ENCODE data around the gene SLC25A38.

SLC25A38 gene

DNA sequence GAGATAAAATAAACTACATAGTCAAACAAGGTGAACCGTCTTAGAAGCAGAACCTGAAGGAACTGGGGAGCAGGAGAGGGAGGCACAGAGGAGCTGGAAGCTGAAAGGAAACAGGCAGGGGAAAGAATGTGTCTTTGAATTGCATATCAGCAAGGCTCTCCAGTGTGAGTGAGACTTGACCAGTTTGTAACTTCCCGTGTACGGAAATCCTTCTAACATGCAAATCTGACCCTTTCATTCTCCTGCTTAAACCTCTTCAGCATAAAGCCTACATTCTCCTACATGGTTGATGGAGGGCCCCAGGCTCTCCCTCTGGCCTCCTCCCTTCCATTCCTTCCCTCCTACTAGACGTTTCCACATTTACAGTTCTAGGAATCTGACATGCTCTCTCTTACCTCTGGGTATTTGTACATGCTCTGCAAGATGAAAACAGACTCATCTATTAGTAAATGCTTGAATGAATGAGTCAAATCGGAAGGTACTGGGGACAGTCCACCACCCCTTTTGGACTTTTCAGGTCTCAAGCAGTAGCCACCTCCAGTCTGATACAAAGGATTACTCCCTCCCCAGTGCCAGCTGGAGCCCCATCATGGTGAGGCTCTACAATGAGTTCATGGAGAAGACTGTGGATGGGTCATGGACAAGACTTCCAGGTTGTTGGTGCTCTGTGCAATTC is 6.1 kb upstream of the SLC25A38 start:
- no peak for DNase-seq (ENCODE audit: low read depth)

DNA sequence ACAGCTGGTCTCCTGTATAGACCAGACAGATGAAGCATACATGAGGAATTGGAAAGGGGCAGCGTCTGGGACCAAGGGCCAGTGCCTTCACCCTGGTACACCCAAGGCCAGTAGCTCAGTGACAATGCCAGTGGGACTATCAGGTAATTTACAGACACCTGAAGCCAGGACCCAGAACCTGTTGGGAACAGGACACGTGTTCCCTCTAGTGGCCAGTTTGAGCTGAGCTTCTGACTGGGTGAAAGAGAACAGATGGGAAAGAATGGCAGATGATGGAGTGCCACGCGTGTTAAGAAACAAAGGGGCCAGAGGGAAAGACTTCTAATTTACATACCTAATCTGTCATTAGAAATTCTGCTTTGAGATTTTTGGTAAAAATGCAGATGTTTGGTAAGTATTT is 5.1 kb upstream of the SLC25A38 start:
- no peak for DNase-seq (ENCODE audit: low read depth)

DNA sequence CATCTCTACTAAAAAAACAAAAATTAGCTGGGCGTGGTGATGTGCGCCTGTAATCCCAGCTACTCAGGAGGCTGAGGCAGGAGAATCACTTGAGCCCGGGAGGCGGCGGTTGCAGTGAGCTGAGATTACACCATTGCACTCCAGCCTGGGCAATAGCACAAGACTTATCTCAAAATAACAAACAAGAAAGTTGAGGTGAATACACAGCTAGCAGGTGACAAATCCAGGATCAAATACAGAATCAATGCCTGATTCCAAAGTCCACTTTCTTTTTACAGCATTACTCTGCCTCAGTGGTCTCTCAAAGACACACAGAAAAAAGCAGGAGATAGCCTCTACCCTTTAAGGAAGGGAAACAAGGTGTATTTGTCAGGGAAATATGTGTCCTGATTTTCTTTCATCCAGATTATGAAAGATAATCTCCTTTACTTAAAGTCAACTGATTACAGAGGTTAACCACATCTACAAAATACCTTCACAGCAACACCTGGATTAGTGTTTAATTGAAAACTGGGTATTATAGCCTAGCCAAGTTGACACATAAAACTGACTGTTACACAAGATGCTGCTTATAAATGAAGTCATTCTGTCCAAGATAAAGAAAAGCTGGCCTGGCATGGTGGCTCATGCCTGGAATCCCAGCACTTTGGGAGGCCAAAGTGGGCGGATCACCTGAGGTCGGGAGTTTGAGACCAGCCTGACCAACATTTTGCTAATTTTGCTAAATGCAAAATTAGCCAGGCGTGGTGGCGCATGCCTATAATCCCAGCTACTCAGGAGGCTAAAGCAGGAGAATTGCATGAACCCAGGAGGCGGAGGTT is 4.0 kb upstream of the SLC25A38 start:
- DNase-seq (ENCODE audit: low read depth): no peak

DNA sequence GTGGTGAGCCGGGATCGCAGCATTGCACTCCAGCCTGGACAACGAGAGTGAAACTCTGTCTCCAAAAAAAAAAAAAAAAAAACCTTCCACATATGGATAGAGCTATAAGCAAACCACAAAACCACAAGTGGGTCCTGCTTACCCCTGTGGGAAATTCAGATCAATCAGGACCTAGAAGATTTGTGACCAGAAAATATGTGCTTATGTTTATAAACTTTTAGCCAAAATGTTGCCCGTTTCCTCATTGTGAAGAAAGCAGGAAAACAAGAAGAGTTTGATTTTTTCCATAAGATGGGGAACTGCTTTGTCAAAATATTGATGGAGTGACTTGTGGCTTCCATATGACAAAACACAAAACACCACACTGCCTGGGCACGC is 3.4 kb upstream of the SLC25A38 start:
- DNase-seq (ENCODE audit: low read depth): no peak

DNA sequence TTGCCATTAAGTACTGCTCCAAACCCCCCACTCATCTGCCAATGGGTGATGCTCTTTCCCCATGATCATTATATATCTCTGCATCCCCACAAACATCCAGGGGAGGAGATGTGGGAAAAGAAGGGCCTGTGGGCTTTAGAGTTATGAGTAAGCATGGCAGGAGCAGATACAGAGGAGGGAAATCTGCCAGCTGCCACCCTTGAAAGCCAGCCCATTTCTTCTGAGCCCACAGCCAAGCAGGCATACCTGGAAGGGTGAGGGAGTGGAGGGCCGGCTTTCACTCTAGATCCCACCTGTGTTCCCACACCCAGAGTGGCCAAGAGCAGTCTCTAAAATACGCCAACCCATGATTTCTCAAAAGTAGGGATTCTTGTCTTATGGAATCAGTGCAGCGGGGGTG is 1.7 kb upstream of the SLC25A38 start:
- no peak for DNase-seq (ENCODE audit: low read depth)

DNA sequence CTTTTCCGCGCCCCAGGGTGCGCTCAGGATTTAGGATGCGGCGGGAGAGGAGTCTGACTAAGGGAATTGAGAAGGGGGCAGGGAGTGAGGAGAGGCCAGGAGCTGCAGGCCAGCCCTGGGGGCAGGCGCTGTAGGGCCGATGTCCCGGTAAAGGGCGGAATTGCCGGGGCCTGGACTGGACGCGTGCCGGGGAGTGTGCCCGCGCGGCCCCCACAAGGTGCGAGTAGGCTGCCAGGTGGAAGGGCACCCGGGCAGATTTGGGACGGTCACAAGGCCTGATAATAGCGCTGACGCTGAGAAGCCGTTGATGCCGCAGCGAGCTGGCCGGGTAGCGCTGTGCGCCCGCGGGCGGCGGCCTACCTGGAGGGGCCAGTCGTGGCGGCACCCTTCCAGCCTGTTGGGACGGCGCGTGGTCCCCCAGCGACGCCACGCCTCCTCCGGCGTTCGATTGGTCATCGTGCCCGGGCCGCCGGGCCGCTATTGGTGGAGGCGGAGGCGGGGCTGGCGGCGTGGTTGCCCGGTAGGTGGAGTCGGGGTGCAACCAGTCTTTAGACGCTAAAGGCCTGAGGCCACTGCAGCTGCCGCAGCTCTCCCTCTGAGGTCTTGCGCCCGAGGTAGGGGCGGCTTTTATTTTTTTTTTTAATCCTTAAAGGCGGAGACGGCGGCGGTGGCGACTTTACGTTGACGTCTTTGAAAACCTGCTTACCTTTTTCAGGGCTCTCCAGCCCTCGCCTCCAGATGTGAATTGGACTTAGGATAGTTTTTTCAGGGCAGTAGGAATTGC is 903 bp downstream of the SLC25A38 start:
- peak; percentile 80 for DNase-seq (ENCODE audit: low read depth)

DNA sequence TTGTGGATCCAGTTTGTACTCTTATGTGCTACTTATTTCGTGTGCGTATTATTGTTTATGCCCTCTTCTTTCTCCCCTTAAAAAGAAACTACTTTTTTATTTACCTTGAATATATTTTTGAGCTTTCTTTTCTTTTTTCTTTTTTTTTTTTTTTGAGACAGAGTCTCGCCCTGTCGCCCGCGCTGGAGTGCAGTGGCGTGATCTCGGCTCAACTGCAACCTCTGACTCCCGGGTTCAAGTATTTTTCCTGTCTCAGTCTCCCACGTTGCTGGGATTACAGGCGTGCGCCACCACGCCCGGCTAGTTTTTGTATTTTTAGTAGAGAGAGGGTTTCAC is 1.5 kb downstream of the SLC25A38 start:
- no peak for DNase-seq (ENCODE audit: low read depth)

DNA sequence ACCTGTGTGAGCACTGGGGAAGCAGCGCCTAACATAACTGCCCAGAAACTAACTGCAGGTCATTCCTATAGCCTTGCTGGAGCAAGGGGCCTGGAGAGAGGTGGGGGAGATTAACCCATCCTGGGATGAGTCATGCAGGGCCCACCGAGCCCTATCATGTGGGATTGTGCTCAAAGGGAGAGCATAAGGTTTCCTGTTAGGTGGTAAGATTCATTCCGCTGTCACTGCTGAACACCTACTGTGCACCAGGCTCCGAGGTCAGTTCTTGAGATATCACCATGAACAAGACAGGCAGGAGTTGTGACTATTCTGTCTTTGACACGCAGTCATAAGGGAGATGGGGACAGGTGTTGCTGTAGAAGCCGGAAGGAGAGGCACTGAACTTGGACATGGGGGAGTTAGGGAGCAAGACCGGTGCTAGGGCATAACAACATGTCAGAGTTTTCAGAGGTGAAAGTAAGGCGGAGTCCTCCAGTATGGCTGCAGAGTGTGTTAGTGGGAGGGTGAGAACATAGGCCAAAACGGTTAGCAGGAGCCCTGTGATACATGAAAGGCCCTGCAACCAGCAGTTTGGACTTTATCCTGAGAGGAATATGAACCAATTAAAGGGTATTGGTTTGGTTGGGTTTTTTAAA is 2.4 kb downstream of the SLC25A38 start:
- no peak for DNase-seq (ENCODE audit: low read depth)

DNA sequence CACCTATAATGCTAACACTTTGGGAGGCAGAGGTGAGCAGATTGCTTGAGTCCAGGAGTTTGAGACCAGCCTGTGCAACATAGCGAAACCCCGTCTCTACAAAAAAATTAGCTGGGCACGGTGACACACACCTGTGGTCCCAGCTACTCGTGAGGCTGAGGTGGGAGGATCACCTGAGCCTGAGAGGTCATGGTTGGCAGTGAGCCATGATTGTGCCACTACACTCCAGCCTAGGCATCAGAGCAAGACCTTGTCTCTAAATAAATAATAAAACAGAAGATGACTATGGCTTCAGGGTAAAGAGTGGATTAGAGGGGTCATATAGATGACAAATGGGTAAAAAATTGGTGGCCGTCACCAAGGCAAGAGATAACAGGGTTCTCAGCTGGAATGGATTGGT is 3.1 kb downstream of the SLC25A38 start:
- no peak for DNase-seq (ENCODE audit: low read depth)

DNA sequence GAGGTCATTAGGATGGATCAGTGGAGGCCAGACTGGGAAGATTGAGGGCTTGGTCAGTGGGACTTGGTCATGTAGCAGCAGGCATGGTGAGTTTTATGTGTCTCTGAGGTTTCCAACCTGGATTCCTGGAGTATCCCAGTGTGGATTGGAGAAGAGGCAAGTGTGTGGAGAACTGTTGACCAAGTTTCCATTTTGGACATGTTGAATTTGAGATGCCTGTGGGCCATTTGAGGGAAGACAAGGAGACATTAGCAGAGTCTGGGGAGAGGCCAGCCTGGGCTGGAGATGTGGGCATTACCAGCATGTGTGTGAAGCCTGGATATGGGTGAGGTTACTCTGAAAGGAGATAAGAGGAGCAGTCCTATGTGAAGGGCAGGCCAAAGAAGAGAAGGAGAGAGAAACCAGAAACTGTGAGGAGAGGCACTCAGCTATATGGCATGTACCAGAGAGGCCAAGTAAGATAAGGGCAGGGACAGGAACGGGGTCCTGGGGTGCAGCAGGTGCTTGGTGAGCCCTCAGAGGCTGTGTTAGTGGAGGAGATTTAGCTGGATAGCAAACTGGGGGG is 4.3 kb downstream of the SLC25A38 start:
- DNase-seq (ENCODE audit: low read depth): no peak

DNA sequence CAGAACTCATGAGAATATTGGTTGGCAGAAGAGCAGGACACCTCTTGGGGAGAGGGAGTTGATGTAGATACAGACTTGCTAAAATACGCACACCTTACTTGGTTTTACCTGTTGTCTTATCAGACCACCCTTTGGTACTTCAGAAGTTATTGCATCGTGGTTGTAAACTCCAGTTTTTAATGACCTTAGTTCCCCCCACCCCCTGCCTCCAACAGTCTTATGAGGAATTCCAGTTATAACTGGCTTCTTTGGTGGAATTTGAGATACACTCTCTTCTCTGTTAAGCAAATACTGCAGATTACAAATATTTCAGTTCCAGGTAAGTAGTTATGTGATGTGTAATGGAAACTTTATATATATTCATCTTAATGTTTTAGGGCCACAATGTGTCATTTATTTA is 5.0 kb downstream of the SLC25A38 start:
- DNase-seq (ENCODE audit: low read depth): no peak

DNA sequence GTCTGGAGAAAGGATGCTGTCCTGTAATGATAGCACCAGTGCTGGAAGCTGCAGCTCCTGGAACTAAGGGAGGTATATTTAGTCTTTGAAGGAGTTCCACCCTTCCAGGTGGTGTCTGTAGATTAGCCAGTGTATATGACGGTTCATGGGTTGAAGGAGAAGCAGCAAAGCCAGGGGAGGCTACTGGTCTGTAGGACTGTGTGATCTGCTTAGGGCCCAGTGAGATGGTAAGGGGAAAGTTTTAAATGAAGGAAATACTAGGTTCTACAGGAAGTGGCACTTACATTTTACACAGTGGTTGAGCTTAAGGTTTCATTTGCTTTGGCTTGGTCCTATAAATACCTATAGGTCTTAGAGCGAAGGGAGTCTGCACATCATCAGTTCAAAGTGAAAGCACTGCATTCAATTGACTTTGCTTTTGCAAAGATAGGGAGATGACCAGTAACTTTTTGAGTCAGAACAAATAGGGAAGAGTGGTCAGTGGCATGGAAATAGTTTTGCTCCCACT is 5.6 kb downstream of the SLC25A38 start:
- no peak for DNase-seq (ENCODE audit: low read depth)

DNA sequence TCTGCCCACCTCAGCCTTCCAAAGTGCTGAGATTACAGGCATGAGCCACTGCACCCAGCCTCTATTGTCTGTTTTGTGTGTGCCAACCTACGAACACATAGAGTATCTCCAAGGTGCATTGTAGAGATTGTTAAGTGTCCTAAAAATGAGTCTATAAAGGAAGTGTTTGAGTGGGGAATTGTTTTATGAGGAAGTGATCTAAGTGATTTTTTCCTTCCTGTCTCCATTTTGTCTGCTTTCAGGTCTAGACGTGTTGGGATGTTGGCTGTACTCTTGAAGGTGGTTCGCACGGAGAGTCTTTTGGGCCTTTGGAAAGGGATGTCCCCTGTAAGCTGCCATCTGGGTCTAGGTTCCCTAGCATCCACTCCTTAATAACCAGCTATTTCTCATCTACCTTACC is 7.0 kb downstream of the SLC25A38 start:
- DNase-seq (ENCODE audit: low read depth): no peak

DNA sequence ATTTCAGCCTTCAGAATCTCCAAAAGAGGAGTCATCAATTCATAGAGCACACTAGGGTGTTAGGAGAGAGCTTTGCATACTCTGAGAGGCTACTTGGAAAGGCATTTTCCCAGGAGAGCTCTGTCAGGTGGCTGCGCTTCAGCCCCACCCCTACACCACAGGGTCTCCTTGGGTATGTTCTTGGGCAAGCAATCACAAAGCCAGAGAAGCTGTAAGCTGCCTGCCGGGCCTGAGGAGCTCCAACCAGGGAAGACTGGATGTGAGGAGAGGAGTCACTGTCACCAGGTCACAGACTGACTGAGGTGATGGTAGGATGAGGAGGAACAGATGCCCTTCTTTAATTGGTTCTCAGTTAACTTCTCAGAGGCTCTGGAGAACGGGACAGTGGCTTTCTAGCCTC is 13.5 kb downstream of the SLC25A38 start:
- DNase-seq (ENCODE audit: low read depth): no peak

DNA sequence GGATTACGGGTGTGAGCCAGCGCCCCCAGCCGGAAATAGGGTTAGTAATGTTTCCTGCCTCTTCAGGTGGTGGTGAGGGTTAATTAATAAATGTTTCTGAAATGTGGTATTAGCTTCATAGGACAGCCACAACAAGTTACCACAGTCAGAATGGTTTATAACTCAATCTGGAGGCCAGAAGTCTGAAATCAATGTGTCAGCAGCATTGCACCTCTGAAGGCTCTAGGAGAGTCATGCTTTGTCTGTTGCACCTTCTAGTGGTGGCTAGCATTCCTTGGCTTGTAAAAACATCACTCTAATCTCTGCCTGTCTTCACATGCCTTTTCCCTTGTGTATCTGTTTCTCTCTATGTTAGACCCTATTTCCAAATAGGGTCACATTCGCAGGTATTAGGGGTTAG is 15.5 kb downstream of the SLC25A38 start:
- no peak for DNase-seq (ENCODE audit: low read depth)

DNA sequence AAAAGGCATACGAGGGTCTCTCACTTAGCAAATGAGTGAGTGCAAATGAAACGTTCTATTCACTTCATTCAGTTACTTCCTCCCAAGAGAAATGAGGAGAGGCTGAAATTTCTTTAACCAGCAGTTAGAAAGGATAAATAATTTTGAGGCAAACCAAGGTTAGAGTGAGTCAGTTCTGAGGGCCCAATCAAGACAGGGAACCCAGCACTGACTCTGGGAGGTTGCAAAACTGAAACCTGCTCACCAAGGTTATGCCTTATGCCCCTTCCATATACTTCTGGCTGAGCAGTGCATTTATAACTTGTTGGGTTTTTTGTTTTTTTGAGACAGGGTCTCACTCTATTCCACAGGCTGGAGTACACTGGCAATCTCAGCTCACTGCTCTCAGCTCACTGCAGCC is 18.8 kb downstream of the SLC25A38 start:
- DNase-seq (ENCODE audit: low read depth): no peak

DNA sequence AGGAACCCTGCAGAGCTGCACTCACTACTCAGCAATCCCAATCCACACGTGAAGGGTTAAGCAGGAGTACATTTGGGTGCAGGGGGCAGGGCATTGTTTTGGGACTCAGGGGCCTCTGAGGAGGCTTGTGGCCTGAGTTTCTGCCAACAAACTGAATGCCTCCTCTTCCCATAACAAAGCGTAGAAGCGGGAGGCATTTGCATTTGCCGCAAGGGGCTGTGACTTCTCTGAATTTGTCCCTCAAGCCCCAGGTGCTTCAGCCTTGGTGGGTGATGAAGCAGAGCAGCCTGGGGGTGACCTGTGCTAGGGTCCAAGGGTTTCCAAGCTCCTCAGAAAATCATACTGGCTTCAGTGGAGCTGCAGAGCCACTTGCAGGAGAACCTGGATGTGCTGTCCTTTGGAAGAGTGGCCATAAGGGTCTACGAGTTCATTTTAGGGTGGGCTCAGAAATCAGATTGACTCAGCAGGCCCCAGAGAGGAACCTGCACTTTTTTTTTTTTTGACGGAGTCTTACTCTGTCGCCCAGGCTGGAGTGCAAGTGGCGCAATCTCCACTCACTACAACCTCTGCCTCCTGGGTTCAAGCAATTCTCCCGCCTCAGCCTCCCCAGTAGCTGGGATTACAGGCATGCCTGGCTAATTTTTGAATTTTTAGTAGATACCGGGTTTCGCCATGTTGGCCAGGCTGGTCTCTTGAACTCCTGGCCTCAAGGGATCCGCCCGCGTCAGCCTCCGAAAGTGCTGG is 21.9 kb downstream of the SLC25A38 start:
- DNase-seq (ENCODE audit: low read depth): no peak

DNA sequence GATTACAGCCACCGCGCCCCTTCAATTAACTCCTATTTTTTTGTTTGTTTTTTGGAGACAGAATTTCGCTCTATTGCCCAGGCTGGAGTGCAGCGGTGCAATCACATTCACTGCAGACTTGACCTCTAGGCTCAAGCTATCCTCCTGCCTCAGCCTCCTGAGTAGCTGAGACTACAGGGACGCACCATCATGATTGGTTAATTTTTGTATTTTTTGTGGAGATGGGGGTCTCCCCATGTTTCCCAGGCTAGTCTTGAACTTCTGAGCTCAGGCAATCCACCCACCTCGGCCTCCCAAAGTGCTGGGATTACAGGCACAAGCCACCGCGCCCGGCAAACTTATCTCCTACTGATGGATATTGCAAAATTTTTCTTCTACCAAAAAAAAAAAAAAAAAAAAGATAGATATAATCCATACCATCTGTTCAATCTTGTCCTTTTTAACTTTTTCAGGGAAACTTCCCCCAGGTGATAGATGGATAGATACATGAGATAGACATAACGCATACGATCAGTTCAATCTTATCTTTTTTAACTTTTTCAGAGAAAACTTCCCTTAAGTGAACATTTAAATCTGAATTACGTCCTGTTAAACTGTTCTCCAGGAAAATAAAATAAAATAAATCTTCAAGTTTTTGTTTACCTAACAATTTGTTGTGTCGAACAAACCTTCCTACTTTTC is 22.7 kb downstream of the SLC25A38 start:
- no peak for DNase-seq (ENCODE audit: low read depth)

DNA sequence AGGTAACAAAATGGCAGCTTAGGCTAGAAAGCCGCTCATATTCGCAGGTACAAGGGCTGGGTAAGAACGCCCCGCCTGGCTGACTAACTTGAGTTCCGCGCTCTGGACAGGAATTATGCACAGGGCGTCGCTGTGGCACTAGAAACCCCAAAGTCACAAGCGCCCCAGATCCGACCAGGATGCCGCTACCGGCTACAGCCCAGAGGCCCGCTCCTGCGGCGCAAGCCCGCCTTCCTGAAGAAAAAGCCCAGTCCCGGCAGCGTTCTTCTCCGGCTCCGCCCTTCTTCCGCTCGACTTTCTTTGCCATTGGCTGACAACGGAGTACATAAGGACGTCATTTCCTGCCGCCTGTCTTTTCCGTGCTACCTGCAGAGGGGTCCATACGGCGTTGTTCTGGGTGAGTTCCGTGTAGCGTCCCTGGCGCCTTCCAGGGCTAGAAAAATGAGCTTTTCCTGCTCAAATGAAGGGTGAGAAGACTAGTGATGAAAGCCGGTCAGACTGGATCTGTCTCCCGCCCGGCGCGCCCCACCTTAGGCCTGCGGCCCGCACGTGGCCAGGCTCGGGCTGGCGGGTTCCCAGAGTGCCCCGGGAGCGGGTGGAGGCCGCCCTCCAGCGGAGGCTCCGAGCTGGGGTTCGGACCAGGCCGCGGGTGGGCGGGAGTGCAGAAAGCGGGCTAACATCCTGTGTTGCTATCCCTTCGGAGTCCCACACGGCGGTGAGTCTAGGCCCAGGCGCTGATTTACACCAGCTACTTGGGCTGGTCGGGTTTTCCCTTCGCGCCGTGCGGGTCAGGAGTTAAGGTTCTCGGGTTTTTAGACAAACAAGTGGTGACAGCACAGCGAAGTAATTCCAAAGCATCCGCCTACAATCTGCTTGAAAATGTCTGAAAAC is 23.4 kb downstream of the SLC25A38 start, which contains the start of gene RPSA:
RPSA (plus strand) TSS at position 353 of the 891 bp plus-strand sequence. CDS start 934 bp downstream, outside the sequence.
- DNase-seq (ENCODE audit: low read depth): peak; percentile 95

DNA sequence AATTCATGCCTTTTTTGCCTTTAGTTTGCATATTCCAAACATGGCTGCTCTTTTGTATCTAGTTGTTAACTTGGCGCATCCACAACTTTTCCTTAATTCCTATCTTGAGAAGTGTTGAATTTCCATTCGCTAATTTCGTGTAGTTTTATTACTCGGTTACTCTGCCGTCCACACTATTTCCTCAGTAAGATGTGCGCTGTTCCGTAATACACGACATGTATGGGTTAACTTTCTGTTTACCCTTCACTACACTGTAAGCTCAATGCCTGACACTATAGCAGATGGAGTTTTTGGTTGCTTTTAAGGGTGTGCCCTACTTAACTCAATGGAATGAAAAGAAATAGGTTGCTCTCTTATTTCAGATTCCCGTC is 24.1 kb downstream of the SLC25A38 start:
- DNase-seq (ENCODE audit: low read depth): no peak

Measured in fibroblast of the conjunctiva (primary cell).